KMS-11 (cell line): ENCODE data around the gene MAST3.

Experiments used
- H2AFZ ChIP-seq: fragments of 200-600 bp; sonication (generic); 2 replicates; pipeline ENCODE4 v1.6.1; 2016; ENCODE audit warnings: antibody characterized with exemption, mixed run types, low read depth
- H3K27ac ChIP-seq: fragments of 200-600 bp; sonication (generic); 2 replicates; pipeline ENCODE4 v1.6.1; 2016; ENCODE audit warnings: mild to moderate bottlenecking, mixed run types
- H3K27me3 ChIP-seq: fragments of 200-600 bp; sonication (generic); 2 replicates; pipeline ENCODE4 v1.6.1; 2017; ENCODE audit warnings: mild to moderate bottlenecking, low read depth, mixed run types, moderate library complexity; ENCODE audit not compliant: insufficient read depth
- H3K36me3 ChIP-seq: fragments of 200-600 bp; sonication (generic); 2 replicates; pipeline ENCODE4 v1.6.1; 2017; ENCODE audit warnings: mild to moderate bottlenecking, mixed run types; ENCODE audit not compliant: insufficient read depth
- H3K4me1 ChIP-seq: fragments of 200-600 bp; sonication (generic); 2 replicates; pipeline ENCODE4 v1.6.1; 2016; ENCODE audit warnings: mild to moderate bottlenecking, low read depth, mixed run types; ENCODE audit not compliant: poor library complexity, severe bottlenecking
- H3K4me2 ChIP-seq: fragments of 200-600 bp; sonication (generic); 2 replicates; pipeline ENCODE4 v1.7.0; 2016; ENCODE audit warnings: mild to moderate bottlenecking, mixed run types
- H3K4me3 ChIP-seq: fragments of 200-600 bp; sonication (generic); IDR thresholded peaks from 2 replicates; pipeline ENCODE4 v1.6.1; 2017; ENCODE audit warnings: low read depth, low read length, mixed read lengths; ENCODE audit not compliant: insufficient read depth
- H3K79me2 ChIP-seq: fragments of 200-600 bp; sonication (generic); 2 replicates; pipeline ENCODE4 v1.6.1; 2016; ENCODE audit warnings: low read depth, mixed run types; ENCODE audit not compliant: insufficient read depth
- H3K9ac ChIP-seq: fragments of 200-600 bp; sonication (generic); 2 replicates; pipeline ENCODE4 v1.6.1; 2016; ENCODE audit warnings: mild to moderate bottlenecking, mixed run types
- H4K20me1 ChIP-seq: fragments of 200-600 bp; sonication (generic); 2 replicates; pipeline ENCODE4 v1.6.1; 2016; ENCODE audit warnings: mild to moderate bottlenecking, mixed run types; ENCODE audit not compliant: insufficient read depth
- TF ChIP-seq, protein P1 (sequence below): fragments of 200-600 bp; sonication (generic); conservative IDR thresholded peaks from 2 replicates; pipeline ENCODE4 v1.6.1; 2017; ENCODE audit warnings: low read depth, mild to moderate bottlenecking, antibody characterized with exemption, low read length, moderate library complexity, mixed read lengths

Gene MAST3

DNA sequence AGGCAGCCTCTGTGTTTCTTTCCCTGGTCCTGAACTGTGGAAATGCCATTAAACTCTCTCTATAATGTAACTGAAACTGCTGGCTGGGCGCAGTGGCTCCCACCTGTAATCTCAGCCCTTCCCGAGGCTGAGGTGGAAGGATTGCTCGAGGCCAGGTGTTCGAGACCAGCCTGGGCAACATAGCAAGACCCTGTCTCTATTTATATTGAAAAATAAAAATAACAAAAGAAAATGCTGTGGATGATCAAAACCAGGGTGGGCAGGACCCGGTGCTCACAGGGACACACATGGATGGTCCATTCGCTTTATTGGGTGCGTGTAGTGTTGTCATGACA lies 98.9 kb downstream of the MAST3 start:
- Histone ChIP-seq H4K20me1 (no peaks in the 10 kb centered on the region), H3K79me2 (no peaks in the 10 kb centered on the region; the same call in 1 of the 2 replicates), H3K27me3 (peaks cover 3% of the 10 kb centered on the region; the same call in 1 of the 2 replicates), H3K27ac (no peak overlapping the region), H3K4me2 (no peak overlapping the region), H3K9ac (no peak overlapping the region), H2AFZ (no peak overlapping the region), H3K4me1 (peaks cover 11% of the 10 kb centered on the region), H3K36me3 (no peaks in the 10 kb centered on the region), H3K4me3 (no peak overlapping the region)
- TF ChIP-seq, protein P1, sequence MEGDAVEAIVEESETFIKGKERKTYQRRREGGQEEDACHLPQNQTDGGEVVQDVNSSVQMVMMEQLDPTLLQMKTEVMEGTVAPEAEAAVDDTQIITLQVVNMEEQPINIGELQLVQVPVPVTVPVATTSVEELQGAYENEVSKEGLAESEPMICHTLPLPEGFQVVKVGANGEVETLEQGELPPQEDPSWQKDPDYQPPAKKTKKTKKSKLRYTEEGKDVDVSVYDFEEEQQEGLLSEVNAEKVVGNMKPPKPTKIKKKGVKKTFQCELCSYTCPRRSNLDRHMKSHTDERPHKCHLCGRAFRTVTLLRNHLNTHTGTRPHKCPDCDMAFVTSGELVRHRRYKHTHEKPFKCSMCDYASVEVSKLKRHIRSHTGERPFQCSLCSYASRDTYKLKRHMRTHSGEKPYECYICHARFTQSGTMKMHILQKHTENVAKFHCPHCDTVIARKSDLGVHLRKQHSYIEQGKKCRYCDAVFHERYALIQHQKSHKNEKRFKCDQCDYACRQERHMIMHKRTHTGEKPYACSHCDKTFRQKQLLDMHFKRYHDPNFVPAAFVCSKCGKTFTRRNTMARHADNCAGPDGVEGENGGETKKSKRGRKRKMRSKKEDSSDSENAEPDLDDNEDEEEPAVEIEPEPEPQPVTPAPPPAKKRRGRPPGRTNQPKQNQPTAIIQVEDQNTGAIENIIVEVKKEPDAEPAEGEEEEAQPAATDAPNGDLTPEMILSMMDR = no peak

DNA sequence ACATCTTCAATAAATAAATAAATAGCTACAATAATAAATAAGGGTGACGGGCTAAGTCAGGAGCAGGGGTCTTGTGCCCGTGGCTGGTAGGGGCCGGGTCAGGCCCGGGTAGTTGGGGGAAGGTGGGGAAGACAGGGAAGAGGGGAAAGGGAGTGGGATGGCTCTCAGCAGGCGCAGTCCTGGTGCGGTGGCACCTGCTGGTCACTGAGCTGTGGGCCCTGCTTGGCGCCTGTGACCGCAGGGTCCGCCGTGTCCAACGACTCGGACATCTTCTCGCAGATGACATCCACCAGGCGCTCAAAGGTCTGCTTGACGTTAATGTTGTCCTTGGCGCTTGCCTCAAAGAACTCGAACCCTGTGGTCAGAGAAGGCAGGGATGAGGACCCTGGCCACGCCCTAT lies 99.7 kb downstream of the MAST3 start:
- Histone ChIP-seq H3K27ac (no peak overlapping the region), H3K79me2 (no peaks in the 10 kb centered on the region; the same call in 1 of the 2 replicates), H3K27me3 (peaks cover 3% of the 10 kb centered on the region; the same call in 1 of the 2 replicates), H4K20me1 (no peaks in the 10 kb centered on the region), H3K9ac (no peak overlapping the region), H3K36me3 (no peaks in the 10 kb centered on the region), H3K4me3 (no peak overlapping the region), H2AFZ (no peak overlapping the region), H3K4me1 (peaks cover 4% of the 10 kb centered on the region), H3K4me2 (no peak overlapping the region)
- TF ChIP-seq, protein P1 = no peak

DNA sequence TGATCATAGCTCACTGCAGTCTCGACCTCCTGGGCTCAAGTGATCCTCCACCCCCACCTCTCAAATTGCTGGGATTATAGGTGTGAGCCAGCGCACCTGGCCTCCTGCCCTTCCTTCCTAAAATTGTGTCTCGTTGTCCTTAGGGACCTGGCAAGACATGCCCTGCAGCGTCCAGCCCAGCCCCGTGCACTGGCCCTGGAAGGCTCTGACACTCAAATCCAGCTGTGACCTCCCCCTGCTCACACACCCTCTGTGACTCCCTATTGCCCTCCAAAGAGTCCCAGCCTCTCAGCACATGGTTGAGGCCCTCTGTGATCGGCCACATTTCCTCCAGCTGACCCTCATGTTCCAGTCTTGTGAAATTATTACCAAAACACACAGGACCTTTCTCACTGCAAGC lies 100.4 kb downstream of the MAST3 start:
- peaks cover 4% of the 10 kb centered on the region for H3K4me1 ChIP-seq
- H2AFZ ChIP-seq = no peak overlapping the region
- TF ChIP-seq, protein P1 = no peak
- no peaks in the 10 kb centered on the region for H3K36me3 ChIP-seq
- no peaks in the 10 kb centered on the region for H4K20me1 ChIP-seq
- no peak overlapping the region for H3K4me3 ChIP-seq
- H3K9ac ChIP-seq = no peak overlapping the region
- H3K27ac ChIP-seq = no peak overlapping the region
- no peak overlapping the region for H3K4me2 ChIP-seq
- peaks cover 3% of the 10 kb centered on the region; the same call in 1 of the 2 replicates for H3K27me3 ChIP-seq
- no peaks in the 10 kb centered on the region; the same call in 1 of the 2 replicates for H3K79me2 ChIP-seq

DNA sequence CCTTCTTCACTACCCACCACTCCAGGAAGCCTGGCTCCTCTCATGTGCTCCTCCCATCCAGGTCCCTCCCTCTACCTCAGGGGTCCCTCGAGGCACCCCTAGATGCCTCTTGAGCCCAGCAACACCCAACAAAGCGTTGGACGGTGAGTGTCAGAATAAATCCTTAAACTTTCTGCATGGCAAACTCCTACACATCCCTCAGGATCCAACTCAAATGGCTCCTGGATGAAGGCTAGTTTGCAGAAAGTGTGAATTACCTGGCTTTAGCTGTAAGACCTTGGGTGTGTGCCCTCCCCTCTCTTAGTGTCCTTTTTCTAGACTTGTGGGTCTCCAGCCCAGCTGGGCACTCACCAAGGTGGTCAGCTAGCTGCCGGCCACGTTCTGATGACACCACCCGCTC lies 100.8 kb downstream of the MAST3 start:
- H3K4me3 ChIP-seq = no peak overlapping the region
- H3K36me3 ChIP-seq = no peaks in the 10 kb centered on the region
- H3K9ac ChIP-seq = no peak overlapping the region
- no peak overlapping the region for H2AFZ ChIP-seq
- TF ChIP-seq, protein P1 = no peak
- peaks cover 4% of the 10 kb centered on the region for H3K4me1 ChIP-seq
- H3K4me2 ChIP-seq = no peak overlapping the region
- no peaks in the 10 kb centered on the region for H4K20me1 ChIP-seq
- no peaks in the 10 kb centered on the region; the same call in 1 of the 2 replicates for H3K79me2 ChIP-seq
- H3K27ac ChIP-seq = no peak overlapping the region
- peaks cover 3% of the 10 kb centered on the region; the same call in 1 of the 2 replicates for H3K27me3 ChIP-seq
